Thyroid gland (tissue), 4 donors: ENCODE data around the gene WWC2. TPM values are rescaled to one million over a fixed set of nuclear protein-coding genes. Genes with fewer than 3 reads are reported as not detected.

ENCODE experiments used
- DNase-seq, 2 donors: peaks; one replicate each; pipeline ENCODE4 v3.0.0-alpha.2; 2019
- H3K27ac ChIP-seq, 3 donors: fragments of 200-600 bp; sonication (generic); 1 replicate in 2 of 3; 2 replicates in 1 of 3; pipeline ENCODE4 v1.5.1; 2016 to 2019; ENCODE audit warnings: mild to moderate bottlenecking in 1 of 3, moderate library complexity in 1 of 3
- H3K27me3 ChIP-seq: fragments of 200-600 bp; sonication (generic); one replicate; pipeline ENCODE4 v1.5.1; 2019
- H3K36me3 ChIP-seq, 2 donors: fragments of 200-600 bp; sonication (generic); one replicate each; pipeline ENCODE4 v1.5.1; 2016 to 2019
- H3K4me1 ChIP-seq, 2 donors: fragments of 200-600 bp; sonication (generic); one replicate each; pipeline ENCODE4 v1.5.1; 2017 to 2019
- H3K4me3 ChIP-seq, 3 donors: fragments of 200-600 bp; sonication (generic); replicated peaks in 1 of 3; 1 replicate in 2 of 3; 2 replicates in 1 of 3; pipeline ENCODE4 v1.5.1; 2016; ENCODE audit warnings: mild to moderate bottlenecking in 1 of 3
- H3K9me3 ChIP-seq: fragments of 200-600 bp; sonication (generic); one replicate; pipeline ENCODE4 v1.5.1; 2017
- CTCF ChIP-seq, 6 experiments: fragments of 200-600 bp in 3 of 6; fragments of 450-650 bp in 3 of 6; sonication (generic) in 3 of 6; IDR thresholded peaks; one replicate each; pipeline ENCODE4 v1.5.1; 2016 to 2019; ENCODE audit warnings: antibody characterized with exemption in 6 of 6, mild to moderate bottlenecking in 2 of 6, inconsistent platforms in 1 of 6, moderate library complexity in 1 of 6
- POLR2A ChIP-seq, 2 donors: fragments of 450-650 bp; IDR thresholded peaks; one replicate each; pipeline ENCODE4 v1.6.1; 2017; ENCODE audit warnings: antibody characterized with exemption in 2 of 2, mild to moderate bottlenecking in 2 of 2, moderate library complexity in 1 of 2
- WGBS, 2 donors: methylation state at CpG; one replicate each; pipeline ENCODE4 v1.1.5; 2017; 5-methylcytosine and 5-hydroxymethylcytosine counted together
- intact Hi-C: fragments of 100-400 bp; cut with DNase I; formaldehyde crosslinking; loops from one replicate; pipeline ENCODE4 v1.15.1; 2023
- total RNA-seq, 4 donors: library from RNA; depleted of rRNA; stranded (reverse); fragments of >200 nt; gene quantifications; one replicate each; pipeline ENCODE4 v1.2.3, GENCODE V29; 2016

WWC2 gene
- total RNA-seq, 4 donors from 2014 or later: 44.6 to 87.4 (median 53.5) TPM

- H3K4me3 ChIP-seq: no peak overlapping the region
- no peaks in the 10 kb centered on the region for H3K27me3 ChIP-seq
- no peak overlapping the region for H3K27ac ChIP-seq
- WGBS, 2 donors: 0 to 90% methylated on average over 1 of the region's 1 CpG
- no peaks in the 10 kb centered on the region for H3K4me1 ChIP-seq
- TF ChIP-seq CTCF (IDR thresholded peaks at IDR 0.05) (no peak), POLR2A (IDR thresholded peaks at IDR 0.05) (no peak)
- H3K36me3 ChIP-seq: peaks cover 13 to 18% of the 10 kb centered on the region in 2 donors
- DNase-seq: no peak
- no peaks in the 10 kb centered on the region for H3K9me3 ChIP-seq
- intact Hi-C loops: no loop called here
Observed at GRCh38 chr4:183276106-183276505, 177.0 kb downstream of the WWC2 start.

- TF ChIP-seq POLR2A (IDR thresholded peaks at IDR 0.05) (no peak), CTCF (IDR thresholded peaks at IDR 0.05) (no peak)
- no peak for DNase-seq
- H3K9me3 ChIP-seq: no peaks in the 10 kb centered on the region
- no peaks in the 10 kb centered on the region for H3K4me1 ChIP-seq
- WGBS, 2 donors: 92% methylated on average over 12 of the region's 12 CpGs
- intact Hi-C loops: no loop called here
- H3K27ac ChIP-seq: no peak overlapping the region
- peaks cover 38 to 52% of the 10 kb centered on the region in 2 donors for H3K36me3 ChIP-seq
- no peaks in the 10 kb centered on the region for H3K27me3 ChIP-seq
- no peak overlapping the region for H3K4me3 ChIP-seq
Observed at GRCh38 chr4:183284258-183284785, 185.3 kb downstream of the WWC2 start.

GRCh38 chr4:183284965-183285364 lies 185.9 kb downstream of the WWC2 start:
- H3K4me1 ChIP-seq: no peaks in the 10 kb centered on the region
- no peak overlapping the region for H3K4me3 ChIP-seq
- no peak for DNase-seq
- no peak for TF ChIP-seq POLR2A (IDR thresholded peaks at IDR 0.05)
- no peak for TF ChIP-seq CTCF (IDR thresholded peaks at IDR 0.05)
- H3K36me3 ChIP-seq: peaks cover 41 to 53% of the 10 kb centered on the region in 2 donors
- 92 to 93% methylated on average over 4 of the region's 4 CpGs for WGBS, 2 donors
- no peaks in the 10 kb centered on the region for H3K9me3 ChIP-seq
- no peak overlapping the region for H3K27ac ChIP-seq
- intact Hi-C loops: no loop called here
- H3K27me3 ChIP-seq: no peaks in the 10 kb centered on the region

- Histone ChIP-seq H3K4me1 (no peaks in the 10 kb centered on the region), H3K9me3 (no peaks in the 10 kb centered on the region), H3K27ac (no peak overlapping the region), H3K4me3 (no peak overlapping the region), H3K36me3 (peaks cover 41 to 49% of the 10 kb centered on the region in 2 donors), H3K27me3 (no peaks in the 10 kb centered on the region)
- intact Hi-C loops: no loop called here
- 97 to 98% methylated on average over 7 of the region's 7 CpGs for WGBS, 2 donors
- DNase-seq: no peak
- TF ChIP-seq POLR2A (IDR thresholded peaks at IDR 0.05) (no peak), CTCF (IDR thresholded peaks at IDR 0.05) (no peak)
Observed at GRCh38 chr4:183285886-183286285, 186.8 kb downstream of the WWC2 start.

GRCh38 chr4:183286590-183287308 lies 187.7 kb downstream of the WWC2 start:
- H3K4me3 ChIP-seq: no peak overlapping the region
- 95% methylated on average over 11 of the region's 11 CpGs for WGBS, 2 donors
- TF ChIP-seq CTCF (IDR thresholded peaks at IDR 0.05) (no peak), POLR2A (IDR thresholded peaks at IDR 0.05) (no peak)
- intact Hi-C loops: no loop called here
- no peaks in the 10 kb centered on the region for H3K9me3 ChIP-seq
- no peaks in the 10 kb centered on the region for H3K4me1 ChIP-seq
- H3K27me3 ChIP-seq: no peaks in the 10 kb centered on the region
- no peak for DNase-seq
- no peak overlapping the region for H3K27ac ChIP-seq
- H3K36me3 ChIP-seq: peaks cover 41 to 49% of the 10 kb centered on the region in 2 donors
